NOMO-1 treated with DMSO at 0.1 percent for 48 hours (cell line): ENCODE data around the gene CHMP6.
A peak's percentile ranks its signal among the peaks of the same experiment; 100 is the strongest.
"Not testable (repeated sequence)": the region's sequence is repeated elsewhere in the genome, so short reads cannot be mapped to it uniquely, and the experiment has no call there.

Source experiments
- DNase-seq: peaks from one replicate; lab custom pipeline; 2025; ENCODE audit not compliant: unreplicated experiment; lab: John Stamatoyannopoulos, UW

Gene CHMP6

GRCh38 chr17:81010935-81011334 lies 19.3 kb downstream of the CHMP6 start:
- DNase-seq: no peak

GRCh38 chr17:81011951-81012350 lies 20.3 kb downstream of the CHMP6 start:
- no peak for DNase-seq

- no peak for DNase-seq
These were observed 21.2 kb downstream of the CHMP6 start for GRCh38 chr17:81012574-81013447.

- DNase-seq: no peak
These were observed 22.0 kb downstream of the CHMP6 start for GRCh38 chr17:81013642-81014041.

- DNase-seq: no peak
These were observed 23.5 kb downstream of the CHMP6 start for GRCh38 chr17:81015136-81015535.

GRCh38 chr17:81016575-81016974 lies 24.9 kb downstream of the CHMP6 start:
- DNase-seq: no peak

GRCh38 chr17:81017330-81017729 lies 25.7 kb downstream of the CHMP6 start:
- DNase-seq: not testable (repeated sequence)

GRCh38 chr17:81018044-81018802 lies 26.6 kb downstream of the CHMP6 start:
- peak; percentile 71 for DNase-seq

- no peak for DNase-seq
These were observed 28.2 kb downstream of the CHMP6 start for GRCh38 chr17:81019563-81020442.

- DNase-seq: no peak
These were observed 28.8 kb downstream of the CHMP6 start for GRCh38 chr17:81020443-81020766.

- no peak for DNase-seq
These were observed 29.3 kb downstream of the CHMP6 start for GRCh38 chr17:81020767-81021497.

GRCh38 chr17:81021531-81022343 lies 30.1 kb downstream of the CHMP6 start:
- no peak for DNase-seq

GRCh38 chr17:81022344-81022676 lies 30.7 kb downstream of the CHMP6 start:
- no peak for DNase-seq

GRCh38 chr17:81025065-81025740 lies 33.6 kb downstream of the CHMP6 start:
- no peak for DNase-seq

GRCh38 chr17:81025741-81026129 lies 34.1 kb downstream of the CHMP6 start:
- DNase-seq: no peak

GRCh38 chr17:81026266-81027036 lies 34.8 kb downstream of the CHMP6 start:
- DNase-seq: no peak

GRCh38 chr17:81027038-81027437 lies 35.4 kb downstream of the CHMP6 start:
- no peak for DNase-seq

GRCh38 chr17:81027591-81028505 lies 36.2 kb downstream of the CHMP6 start:
- DNase-seq: no peak
